ENCODE results near the gene GPR156. TPM values are rescaled to one million over a fixed set of nuclear protein-coding genes. Genes with fewer than 3 reads are reported as not detected.

The GPR156 gene
- total RNA-seq, 4 donors from 2014 or later: 0.46 to 0.79 (median 0.62) TPM

GRCh38 chr3:120214176-120214575 is 70.8 kb downstream of the GPR156 start:
- ATAC-seq (ENCODE audit: low FRiP score) (no peak), DNase-seq (ENCODE audit: low spot score) (no peak)
- TF ChIP-seq CTCF (IDR thresholded peaks at IDR 0.05): no peak

DNA sequence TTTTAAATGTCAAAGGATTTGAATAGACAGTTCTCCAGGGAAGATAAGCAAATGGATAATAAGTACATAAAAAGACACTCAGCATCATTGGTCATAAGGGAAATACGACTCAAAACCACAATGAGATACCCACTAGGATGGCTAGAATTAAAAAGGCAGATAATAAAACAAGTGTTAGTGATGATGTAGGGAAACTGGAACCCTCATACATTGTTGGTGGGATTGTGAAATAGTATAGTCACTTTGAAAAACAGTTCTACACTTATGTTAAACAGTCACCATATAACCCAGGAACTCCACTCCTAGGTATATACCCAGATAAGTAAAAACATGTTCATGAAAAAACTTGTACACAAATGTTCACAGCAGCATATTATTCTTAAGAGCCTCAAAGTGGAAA is 72.5 kb downstream of the GPR156 start:
- ATAC-seq (ENCODE audit: low FRiP score) (no peak), DNase-seq (ENCODE audit: low spot score) (no peak)
- TF ChIP-seq CTCF (IDR thresholded peaks at IDR 0.05): no peak

DNA sequence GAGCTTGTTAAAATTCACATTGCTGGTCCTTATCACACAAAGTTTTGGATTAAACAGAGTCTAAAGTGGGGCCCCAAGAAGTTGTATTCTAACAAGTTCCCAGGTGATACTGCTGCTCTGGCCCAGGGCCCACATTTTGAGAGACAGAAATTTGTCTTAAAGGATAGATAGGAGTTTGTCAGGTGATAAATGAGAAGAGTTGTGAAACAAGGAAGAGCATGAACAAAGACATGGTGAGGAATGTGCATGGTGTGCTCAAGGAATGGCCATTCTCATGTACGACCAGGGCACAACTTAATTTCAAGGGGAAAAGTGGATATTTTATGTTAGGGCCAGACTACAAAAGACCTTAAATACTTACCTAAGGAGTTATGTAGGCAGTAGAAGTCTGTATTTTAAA is 75.6 kb downstream of the GPR156 start:
- DNase-seq (ENCODE audit: low spot score) (no peak), ATAC-seq (ENCODE audit: low FRiP score) (no peak)
- TF ChIP-seq CTCF (IDR thresholded peaks at IDR 0.05): no peak

DNA sequence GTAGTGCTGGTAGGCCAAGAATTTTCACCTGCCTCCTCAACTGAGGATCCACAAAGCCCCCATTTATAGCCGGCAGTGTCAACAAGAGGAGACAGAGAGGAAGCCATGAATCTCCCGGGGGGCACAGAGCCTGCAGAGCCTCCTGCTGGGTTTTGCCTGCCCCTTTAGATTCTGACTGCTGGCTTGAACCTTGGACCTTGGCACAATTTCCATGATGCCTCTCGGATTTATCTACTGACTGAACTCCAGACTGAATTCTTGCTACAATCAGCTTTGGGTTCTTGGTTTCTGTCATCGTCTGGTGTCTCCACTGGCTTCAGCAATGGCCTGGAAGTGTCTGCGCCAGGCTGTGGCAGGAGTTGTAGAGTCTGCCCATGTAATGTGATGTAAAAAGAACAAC is 80.7 kb downstream of the GPR156 start:
- no peak for TF ChIP-seq CTCF (IDR thresholded peaks at IDR 0.05)
- ATAC-seq (ENCODE audit: low FRiP score): no peak
- DNase-seq (ENCODE audit: low spot score): no peak

DNA sequence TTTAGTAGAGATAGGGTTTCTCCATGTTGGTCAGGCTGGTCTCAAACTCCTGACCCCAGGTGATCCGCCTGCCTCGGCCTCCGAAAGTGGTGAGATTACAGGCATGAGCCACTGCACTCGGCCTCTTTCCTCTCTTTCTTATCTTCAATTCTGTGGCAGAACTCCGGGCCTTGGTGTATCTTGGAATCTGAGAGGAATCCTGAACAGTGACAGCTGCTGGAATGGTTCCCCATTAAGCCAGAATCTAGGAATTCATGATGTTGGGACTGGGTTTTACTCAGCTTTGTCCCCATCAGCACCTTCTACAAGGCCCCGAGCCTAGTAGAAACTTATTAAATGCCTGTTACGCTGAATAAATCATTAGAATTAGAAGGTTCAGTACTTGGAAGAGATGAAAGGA is 81.4 kb downstream of the GPR156 start:
- DNase-seq (ENCODE audit: low spot score) (no peak), ATAC-seq (ENCODE audit: low FRiP score) (no peak)
- TF ChIP-seq CTCF (IDR thresholded peaks at IDR 0.05): no peak

GRCh38 chr3:120203016-120203415 is 82.0 kb downstream of the GPR156 start:
- no peak for TF ChIP-seq CTCF (IDR thresholded peaks at IDR 0.05)
- peak; percentile 88 for ATAC-seq (ENCODE audit: low FRiP score)
- no peak for DNase-seq (ENCODE audit: low spot score)

DNA sequence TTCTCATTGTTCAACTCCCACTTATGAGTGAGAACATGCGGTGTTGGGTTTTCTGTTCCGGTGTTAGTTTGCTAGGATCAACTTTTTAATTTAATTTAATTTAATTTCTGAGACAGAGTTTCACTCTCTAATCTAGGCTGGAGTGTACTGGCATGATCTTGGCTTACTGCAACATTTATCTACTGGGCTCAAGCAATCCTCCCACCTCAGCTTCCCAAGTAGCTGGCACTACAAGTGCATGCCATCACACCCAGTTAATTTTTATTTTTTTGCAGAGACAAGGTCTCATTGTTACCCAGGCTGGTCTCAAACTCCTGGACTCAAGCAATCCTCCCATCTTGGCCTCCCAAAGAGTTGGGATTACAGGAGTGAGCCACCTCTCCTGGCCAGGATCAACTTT is 82.7 kb downstream of the GPR156 start:
- TF ChIP-seq CTCF (IDR thresholded peaks at IDR 0.05): no peak
- ATAC-seq (ENCODE audit: low FRiP score): no peak
- no peak for DNase-seq (ENCODE audit: low spot score)
